Renal cortical epithelial cell (primary cell): Measurements from ENCODE around the gene DAB2IP. TPM values are rescaled to one million over a fixed set of nuclear protein-coding genes. Genes with fewer than 3 reads are reported as not detected.

Experiments
- DNase-seq: peaks from one replicate; pipeline ENCODE4 v3.0.0-alpha.2; 2011; ENCODE audit warnings: low read depth
- total RNA-seq: library from RNA; depleted of rRNA; stranded (reverse); fragments of >200 nt; gene quantifications from 2 replicates; pipeline ENCODE4 v1.2.3, GENCODE V29; 2014

DAB2IP gene
- total RNA-seq, 1 donor from 2014 or later: 37.5 TPM

DNA sequence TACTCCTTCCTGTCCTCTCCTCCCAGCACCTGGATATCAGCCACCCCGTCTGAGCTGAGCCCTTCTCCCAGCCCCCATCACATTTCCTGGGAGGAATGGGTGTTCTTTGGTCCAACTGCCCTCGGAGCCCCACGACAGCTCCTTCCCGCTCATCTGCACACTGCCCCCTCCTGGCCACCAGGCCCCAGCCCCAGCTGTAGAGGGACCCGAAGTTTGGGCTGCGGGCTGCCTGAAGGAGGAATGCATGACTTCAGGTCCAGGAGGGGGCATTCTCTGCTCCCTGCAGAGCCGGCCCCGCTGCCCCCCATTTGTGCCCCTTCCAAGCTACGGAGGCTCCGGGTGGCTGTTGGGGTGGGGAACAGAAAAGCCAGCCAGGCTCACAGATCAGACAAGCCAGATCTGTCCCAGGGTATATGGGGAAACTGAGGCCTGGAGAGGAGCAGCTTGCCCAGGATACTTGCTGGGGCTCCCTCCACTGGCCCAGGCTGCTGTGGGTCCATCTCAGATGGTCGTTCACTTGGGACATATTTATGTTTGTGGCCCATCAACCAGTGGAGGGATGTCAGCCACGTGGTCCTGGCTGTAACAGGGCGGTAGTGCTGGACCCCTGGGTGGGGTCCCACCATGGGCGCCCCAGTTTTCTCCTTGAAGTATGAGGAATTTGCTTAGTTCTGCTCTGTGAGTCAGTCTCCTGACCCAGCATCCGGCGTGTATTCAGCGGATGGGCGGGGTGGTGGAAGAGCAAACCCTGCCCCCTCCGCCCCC, 33.1 kb downstream of the DAB2IP start:
- DNase-seq: no peak

DNA sequence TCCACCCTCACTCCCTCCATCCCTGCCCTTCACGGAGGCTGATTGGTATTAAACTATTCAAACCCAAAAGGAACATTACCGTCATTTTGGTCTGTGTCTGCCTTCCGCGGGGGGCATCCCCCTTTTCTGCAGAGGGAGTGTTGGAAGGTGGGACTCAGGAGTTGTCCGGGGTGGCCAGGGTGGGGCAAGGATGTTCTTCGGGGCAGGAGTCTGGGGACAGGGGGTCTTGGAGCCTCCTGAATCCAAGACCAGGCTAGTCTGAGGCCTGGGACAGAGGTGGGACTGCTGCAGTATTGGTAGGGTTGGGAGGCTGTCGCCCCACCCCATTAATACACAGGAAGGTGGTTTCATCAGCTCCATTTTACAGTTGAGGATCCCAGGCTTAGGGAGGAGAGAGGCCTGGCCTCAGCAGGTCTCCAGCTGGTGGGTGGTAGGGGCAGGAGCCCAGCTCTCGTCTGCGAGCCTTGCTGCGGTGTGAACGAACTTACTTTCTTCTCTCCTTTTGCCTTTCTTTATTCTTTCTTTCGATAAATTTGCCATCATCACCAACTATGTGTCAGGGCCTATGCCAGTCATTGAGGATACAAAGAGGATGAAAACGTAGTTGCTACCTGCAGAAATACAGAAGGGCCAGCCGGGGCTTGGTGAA, 33.8 kb downstream of the DAB2IP start:
- DNase-seq: no peak

DNA sequence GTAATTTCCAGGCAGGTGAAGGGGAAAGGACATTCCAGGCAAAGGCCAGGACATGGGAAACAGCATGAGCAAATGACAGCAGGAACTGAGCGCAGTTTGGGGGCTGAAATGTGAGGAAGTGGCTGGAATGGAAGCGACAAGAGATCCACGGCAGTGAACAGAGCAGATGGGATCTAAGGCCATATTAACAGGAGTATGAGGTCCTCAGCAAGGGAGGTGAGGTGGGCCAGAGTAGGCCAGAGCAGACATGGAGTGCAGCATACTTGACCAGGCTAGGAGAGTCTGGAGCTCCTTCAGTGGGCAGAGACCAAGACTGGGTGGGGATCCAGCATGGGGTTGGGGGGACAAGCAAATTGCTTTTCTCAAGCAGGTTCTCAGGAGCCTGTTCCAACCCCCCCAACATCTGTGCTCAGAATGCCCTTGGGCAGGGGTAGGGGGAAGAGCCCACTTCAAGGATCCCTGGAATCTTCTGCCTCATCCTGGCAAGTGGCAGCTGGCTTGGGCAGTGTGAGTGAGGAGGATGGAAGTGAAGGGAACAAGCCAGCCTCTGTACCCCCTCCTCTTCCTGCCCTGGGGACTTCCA, 34.5 kb downstream of the DAB2IP start:
- no peak for DNase-seq

DNA sequence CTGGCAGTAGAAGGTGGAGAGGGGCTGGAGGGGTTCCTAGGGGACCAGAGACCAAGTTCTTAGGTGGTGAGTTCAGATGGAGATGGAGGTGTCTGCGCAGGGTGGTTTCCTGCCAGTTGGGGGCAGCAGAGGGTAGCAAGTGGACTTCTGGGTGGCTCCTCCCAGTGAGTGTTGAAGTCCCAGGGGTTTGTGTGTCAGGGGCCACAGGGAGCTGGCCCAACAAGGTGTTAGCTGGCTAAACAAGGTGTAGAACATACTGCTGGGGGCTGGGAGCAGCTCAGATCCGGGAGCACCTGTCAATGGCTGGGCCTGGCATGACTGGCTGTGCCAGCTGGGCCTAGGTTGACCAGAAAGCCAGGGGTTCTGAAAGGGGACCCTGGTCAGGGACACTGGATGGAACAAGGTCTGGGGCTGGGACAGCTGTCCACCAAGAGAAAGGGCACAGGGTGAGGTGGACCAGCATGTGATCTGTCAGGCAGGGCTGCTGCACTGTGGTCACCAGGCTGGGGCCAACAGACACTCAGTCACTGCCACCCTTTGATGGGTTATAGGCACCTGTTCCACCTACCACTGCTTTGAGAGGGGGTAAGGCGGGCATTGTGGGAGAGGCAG, 35.6 kb downstream of the DAB2IP start:
- DNase-seq: peak; percentile 55

DNA sequence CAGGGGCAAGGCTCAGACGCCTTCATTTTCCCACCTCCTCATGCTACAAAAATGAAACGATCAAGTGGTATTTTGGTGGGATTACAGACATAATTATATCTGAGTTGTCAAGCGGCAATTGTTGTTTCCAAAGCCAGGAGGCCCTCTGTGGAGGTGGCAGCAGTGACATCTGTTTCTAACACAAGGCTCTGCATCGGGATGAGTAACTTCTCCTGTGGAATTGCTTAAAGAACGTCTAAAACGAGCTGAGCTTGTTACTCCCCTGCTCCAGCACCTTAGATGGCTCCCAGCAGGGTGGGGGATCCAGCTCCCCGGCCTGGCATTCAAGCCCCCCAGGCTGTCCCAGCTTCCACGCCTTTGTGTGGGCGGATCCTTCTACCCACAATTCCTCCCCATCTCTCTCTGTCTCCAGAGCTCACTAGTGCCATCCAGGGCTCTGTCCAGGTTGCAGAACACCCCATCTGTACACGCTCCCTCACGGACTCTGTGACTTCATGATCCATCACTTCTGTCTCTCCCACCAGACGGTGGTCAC, 36.8 kb downstream of the DAB2IP start:
- no peak for DNase-seq

DNA sequence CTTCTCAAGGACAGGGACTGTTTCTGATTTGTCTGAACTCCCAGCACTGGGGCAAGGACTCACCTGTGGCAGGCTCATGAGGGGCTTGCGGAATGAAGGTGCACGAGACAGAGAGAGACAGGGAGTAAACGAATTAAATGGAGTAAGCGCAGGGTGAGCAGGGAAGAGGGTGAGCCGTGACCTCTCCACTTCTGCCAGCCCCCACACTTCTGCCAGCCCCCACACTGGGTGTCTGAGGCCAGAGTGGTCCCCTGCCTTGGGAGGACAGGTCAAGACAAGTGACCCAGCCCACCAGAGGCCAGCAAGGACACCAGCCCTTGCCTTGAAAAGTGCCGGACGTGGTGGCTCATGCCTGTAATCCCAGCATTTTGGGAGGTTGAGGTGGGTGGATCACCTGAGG, 37.2 kb downstream of the DAB2IP start:
- no peak for DNase-seq

DNA sequence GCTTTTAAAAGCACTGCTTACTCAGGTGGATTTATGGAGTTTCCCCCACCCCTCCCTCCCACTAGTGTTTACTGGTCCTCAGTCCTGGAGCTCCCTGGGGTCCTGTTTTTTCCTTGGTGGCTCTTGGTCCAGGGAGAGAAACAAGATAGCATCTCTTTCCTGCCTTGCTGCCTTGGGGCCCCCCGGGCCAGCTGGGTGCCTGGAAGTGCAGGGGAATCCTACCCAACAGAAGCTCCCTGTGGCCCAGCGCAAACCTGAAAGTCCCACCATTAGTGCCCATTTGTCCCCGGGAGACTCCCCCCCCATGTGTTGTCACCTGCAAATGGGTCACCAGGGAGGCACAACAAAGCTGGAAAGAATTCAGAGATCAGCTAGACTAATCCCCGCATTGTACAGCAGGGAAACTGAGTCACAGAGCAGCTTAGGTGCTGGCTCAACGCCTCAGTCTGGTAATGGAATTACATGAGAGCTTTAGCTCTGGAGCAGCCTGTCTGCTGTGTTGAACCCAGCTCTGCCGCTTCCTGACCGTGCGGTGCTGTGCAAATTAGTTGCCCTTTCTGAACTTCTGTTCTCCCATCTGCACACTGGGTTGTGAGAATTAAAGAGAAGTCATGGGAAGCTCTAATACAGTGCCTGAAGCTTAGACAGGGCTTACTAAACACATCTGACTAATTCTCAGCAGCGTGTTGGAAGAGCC, 38.2 kb downstream of the DAB2IP start:
- DNase-seq: no peak

DNA sequence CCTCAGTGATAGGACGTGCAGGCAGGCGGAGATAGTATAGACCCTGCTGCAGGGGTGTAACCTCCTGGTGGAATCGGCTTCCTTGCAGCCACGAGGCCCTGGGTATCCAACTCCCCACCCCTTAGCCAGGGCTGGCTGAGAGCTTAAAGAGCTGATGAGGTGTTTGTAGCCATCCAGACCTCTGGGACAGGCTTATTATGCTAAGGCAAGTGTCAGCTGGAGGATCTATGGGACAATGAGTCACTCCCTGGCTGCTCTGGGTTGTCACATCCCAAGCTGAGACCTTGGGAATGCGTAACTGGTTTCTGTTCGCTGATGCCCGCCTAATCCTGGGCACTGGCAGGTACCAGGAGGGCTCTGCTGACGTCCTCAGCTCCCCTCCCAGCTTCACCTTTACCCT, 38.9 kb downstream of the DAB2IP start:
- no peak for DNase-seq

DNA sequence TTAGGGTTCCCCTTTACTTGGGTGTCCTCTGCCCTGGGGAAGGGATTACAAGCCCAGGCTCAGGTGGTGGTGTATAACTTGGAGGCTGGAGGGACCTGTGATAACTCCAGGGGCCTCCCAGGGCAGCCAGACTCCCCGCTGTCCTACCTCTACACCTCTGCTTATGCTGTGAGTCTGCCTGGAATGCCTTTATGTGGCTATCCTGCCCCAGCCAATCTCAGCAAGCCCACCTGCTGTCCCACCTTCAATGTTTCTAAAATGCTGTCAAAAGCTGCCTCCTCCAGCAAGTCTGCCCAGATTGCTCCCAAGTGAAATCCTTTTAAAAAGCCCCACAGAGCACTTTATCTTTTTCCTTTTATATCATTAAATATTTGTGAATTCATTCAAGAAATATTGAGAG, 39.3 kb downstream of the DAB2IP start:
- no peak for DNase-seq

DNA sequence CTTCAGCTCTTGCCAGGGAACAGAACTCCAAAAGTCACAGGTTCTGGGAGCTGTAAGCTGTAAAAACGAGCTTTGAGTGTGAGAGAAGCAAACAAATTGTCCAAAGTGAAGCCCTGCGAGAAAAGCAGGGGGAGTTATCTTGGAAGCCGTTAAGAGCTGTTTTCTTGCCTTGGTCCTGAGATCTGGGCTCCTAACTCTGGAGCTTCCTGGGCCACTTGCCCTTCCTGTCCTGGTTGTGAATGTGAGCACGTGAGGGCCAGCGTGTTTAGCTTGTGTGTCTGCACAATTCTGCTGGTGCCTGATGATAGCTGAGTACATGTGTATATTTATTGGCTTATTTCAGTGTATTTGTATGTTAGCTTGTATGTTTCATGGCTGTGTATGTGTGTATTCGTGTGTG, 40.5 kb downstream of the DAB2IP start:
- no peak for DNase-seq

DNA sequence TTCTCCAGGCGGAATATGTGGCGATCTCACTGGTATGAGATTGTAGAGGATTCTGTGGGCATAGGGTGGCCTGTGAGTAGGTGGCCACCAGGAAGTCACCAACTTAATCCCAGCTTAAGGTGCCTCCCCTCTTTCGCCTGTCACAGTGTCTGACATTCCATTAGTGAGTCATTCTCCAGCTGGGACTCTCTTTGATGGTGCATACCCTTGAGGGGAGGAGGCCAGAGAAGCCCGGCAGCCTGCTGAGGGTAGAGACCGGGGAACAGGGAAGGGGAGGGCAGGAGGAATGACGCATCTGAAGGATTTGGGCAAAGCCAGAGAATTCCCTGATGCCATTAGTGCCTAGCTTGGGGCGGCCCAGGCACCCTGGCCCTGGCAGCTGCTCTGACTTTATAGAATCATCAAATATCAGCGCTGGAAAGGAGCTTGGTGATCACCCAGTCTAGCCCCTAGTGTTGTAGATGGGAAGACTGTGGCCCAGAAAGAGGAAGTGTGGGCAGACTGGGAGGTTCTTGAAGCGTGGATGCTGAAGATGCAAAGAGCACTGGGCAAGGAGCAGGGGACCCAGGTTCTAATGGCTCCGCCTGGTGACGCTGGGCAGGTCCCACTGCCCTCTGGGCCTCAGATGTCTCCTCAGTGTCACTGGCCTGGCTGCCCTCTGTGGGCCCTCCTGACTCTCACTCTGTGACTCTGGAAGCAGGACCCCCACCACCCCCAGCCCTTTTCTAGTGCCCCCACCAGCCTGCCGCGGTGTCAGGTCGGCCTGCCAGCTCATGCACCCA, 41.4 kb downstream of the DAB2IP start:
- DNase-seq: peak; percentile 68

DNA sequence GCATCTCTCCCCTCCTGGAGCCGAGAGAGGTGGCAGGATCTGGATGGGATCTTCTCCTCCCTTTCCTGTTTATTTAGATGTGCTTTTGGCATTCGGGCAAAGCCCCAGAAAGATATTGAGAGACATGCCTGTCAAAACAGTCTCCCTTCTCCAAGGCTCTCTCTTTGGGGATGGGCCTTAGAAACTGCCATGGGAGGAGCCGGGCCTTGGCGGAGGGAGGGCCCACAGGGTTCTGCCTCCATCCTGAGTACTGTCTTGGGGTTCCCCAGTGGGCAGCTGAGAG, 41.9 kb downstream of the DAB2IP start:
- DNase-seq: no peak

DNA sequence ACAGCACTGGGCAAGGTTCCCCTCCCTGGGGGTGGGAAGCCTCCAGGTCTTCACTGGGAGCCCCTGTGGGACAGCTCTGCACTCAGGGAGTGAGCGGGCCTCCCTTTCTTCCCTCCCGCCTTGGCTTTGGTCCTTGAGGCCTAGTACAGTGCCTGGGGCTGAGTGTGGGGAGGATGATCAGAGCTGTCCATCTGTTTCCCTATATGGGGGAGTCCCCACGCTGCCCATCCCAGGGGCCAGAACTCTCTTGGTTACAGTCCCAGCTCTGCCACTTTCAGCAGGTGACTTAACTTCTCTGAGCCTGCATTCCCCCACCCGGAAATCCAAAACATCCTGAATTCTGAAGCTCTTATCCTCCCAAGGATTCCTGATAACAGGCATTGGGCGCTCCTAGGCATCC, 42.6 kb downstream of the DAB2IP start:
- no peak for DNase-seq

DNA sequence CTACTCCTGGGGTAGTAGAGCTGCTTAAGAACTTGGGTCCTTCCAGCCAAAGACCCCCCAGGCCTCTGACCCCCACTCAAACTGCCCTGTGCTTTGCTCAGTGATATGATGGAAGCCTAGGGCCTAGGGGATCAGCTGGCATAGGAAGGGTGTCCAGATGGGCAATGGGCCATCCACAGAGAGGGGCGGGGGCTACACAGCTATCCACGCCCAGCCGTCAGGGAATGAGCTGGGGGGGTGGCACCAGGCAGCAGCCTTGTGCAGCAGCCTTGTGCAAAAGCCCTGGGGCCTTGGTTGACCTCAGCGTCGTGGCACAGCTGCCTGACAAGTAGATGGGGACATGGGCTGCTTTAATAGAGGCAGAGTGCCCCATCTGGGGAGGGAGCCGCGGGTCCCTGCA, 43.2 kb downstream of the DAB2IP start:
- no peak for DNase-seq

DNA sequence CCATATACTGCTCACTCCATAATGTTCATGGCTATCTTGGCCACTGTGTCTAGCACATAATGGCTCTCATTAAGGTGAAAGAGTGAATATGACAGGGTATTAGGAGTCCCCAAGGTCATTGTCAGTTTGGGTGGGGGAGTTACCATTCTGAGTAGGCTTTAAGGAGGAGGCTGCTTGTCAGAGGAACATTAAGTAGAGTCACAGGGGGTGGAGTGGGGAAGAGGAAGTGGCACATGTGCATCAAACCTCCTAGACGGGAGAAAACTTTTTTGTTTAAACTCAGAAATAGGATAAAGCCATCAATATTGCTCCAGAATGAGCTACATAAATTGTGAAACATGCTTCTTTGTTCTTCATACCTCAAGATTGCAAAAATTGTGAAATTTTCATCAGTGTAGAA, 45.5 kb downstream of the DAB2IP start:
- DNase-seq: no peak

DNA sequence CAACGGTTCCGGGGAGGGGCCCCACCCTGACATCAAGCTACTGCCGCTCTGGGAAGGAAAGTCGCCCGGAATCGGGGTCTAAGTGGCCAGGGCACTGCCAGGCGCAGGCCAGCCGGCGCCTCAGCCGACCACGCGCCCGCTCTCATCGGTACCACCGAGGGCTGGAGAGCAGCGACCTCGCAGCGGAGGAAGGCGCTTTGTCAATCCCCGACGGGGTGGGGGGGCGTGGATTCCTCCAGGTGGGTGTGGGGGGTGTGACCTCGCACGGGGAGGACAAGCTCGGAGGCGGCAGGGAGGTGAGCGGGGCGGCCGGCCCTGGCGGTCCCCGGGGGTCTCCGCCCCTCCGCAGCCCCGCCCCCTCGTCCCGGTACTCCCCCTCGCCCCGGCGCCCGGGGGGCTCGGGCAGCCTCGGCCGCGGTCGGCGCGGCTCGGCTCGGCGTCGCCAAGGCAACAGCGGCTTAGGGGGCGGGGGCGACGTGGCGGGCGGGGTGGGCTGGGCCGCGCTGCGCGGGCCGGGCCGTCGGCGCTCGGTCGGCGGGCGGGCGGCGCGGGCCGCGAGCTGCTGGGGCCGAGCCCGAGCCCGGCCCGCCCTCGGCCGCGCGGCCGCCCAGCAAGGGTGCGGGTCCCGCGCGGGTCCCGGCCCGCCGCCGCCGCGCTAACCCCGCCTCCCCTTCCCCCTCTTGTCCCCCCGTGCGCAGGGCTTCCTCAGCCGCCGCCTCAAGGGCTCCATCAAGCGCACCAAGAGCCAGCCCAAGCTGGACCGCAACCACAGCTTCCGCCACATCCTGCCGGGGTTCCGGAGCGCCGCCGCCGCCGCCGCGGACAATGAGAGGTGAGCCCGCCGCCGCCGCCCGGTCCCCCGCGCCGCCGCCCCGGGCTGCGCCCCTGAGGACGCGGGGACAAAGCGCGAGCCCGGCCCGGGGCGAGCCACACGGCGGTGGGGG, 47.5 kb downstream of the DAB2IP start:
- no peak for DNase-seq

DNA sequence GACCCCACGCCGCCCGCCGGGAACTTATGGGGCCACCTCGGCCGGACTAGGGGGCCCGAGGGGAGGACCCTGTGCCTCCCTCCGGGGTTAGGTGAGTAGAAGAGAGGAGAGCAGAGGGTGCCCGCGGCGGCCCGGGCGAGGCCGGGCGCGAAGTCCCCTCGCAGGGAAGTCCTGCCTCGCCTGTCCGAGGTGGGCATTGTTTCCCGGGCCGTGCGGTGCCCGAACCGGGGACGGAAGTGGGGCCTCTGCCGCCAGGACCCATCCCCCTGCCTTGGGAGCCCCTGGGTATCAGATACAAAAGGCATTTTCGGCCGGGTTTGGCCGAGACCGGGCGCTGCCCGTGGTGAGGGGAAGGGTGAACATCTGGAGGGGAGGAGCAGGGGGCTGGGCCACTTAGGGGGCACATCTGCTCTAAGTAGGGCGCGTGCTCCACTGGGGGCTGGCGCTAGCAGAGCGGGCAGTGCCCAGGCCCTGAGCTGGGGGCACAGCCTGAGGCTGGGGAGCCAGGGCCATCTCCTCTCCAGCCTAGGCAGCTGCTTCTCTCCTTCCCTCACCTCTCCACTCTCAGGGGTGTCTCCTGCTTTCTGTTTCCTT, 48.2 kb downstream of the DAB2IP start:
- DNase-seq: no peak

DNA sequence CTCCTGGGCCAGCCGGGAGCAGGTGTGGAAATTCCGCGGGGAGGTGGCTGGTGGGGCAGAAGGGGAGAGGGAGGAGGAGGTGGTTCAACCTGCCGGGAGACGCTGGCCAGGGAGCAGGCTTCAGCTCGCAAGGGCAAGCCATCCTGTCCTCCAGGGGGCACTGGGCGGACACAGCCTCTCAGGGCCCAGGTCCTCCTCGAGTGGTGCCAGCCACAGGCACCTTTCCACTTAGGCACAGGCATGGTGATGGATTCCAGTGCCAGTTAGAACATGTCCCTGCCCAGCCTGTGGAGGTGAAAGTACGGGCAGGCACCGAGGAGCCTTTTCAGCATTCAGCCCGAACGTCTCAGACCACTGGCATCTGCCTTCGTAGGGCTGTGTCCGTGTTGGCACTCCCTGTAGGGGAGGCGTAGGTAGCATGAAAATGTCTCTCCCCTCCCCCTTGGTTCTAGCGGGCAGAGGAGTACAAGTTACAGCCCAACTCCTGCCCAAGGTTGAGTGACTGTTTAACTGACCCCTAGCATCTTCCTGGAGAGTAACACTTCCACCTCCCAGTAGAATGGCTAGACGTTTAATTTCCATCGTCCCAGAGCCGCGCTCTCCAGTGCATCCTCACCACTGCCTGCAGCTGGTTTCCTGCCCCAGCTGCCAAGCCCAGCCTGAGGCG, 48.9 kb downstream of the DAB2IP start:
- peak; percentile 52 for DNase-seq

DNA sequence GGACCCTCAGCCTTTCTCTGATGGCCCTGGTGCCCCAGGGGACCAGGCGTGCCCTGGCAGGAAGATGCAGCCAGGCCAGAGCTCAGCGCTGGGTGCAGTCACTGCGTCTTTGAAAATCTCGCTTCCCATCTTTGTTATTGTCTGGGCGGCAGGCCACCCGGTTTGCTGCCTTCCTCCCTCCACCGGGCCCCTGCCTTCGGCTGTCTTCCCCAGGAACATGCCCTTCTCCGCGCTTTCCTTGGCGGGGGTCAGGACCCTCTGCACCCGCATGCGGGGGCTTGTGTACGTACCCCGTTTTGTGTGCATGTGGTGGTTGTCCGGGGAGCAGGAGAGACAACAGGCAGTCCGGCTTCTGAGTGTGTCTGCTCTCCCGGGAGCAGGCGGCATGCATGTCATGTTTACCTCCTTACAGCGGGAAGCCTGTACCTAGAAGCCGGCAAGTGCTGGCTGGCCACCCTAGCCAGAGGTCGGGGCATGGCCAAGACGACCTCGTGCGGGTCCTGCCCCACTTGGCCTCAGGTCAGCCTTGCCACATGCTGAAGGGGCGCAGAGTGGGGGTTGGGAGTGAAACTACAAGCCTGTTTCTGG, 49.5 kb downstream of the DAB2IP start:
- no peak for DNase-seq
